ENCODE results near the gene GUCY2C. TPM values are rescaled to one million over a fixed set of nuclear protein-coding genes. Genes with fewer than 3 reads are reported as not detected.

Gene GUCY2C
- total RNA-seq, 1 experiment from 2014 or later, result not detected

- ChIA-PET CTCF (no interaction called here), POLR2A (ENCODE audit: low non-redundant PET) (no interaction called here)
- H3K9me3 ChIP-seq (ENCODE audit: low read depth, low read length, poor library complexity, severe bottlenecking), result no peaks in the 10 kb centered on the region
- H3K27me3 ChIP-seq (replicated peaks; ENCODE audit: insufficient read depth, low read depth, low read length, poor library complexity), result no peaks in the 10 kb centered on the region
- intact Hi-C loops (cut with micrococcal nuclease; ENCODE audit: unreplicated experiment), result no loop called here
- no peak overlapping the region for H3K4me3 ChIP-seq (ENCODE audit: low read depth, low read length, poor library complexity, severe bottlenecking)
- no peaks in the 10 kb centered on the region for H3K36me3 ChIP-seq (ENCODE audit: insufficient read depth, low read length, poor library complexity, severe bottlenecking)
- no peak for DNase-seq (ENCODE audit: low spot score)
- no peak overlapping the region for H3K27ac ChIP-seq (ENCODE audit: low read depth, low read length, poor library complexity, severe bottlenecking)
- no peak for TF ChIP-seq EZH2 (IDR thresholded peaks at IDR 0.05; ENCODE audit: borderline replicate concordance, low read depth, low read length, poor library complexity, severe bottlenecking)
- TF ChIP-seq CTCF (conservative IDR thresholded peaks at IDR 0.05; ENCODE audit: low read depth, low read length), result no peak
- BruUV-seq (replicated peaks), result no TSS peak
- H3K4me1 ChIP-seq (ENCODE audit: insufficient read depth, low read length, poor library complexity, severe bottlenecking), result no peaks in the 10 kb centered on the region
Measured at GRCh38 chr12:14589169-14590004, 107.0 kb downstream of the GUCY2C start.

- no peaks in the 10 kb centered on the region for H3K9me3 ChIP-seq (ENCODE audit: low read depth, low read length, poor library complexity, severe bottlenecking)
- BruUV-seq (replicated peaks), result no TSS peak
- H3K4me3 ChIP-seq (ENCODE audit: low read depth, low read length, poor library complexity, severe bottlenecking), result no peak overlapping the region
- H3K4me1 ChIP-seq (ENCODE audit: insufficient read depth, low read length, poor library complexity, severe bottlenecking), result no peaks in the 10 kb centered on the region
- CTCF ChIA-PET, result interaction anchor here (0.6 kb wide), 1 partner anchor 407 kb away, joined by 5 read pairs; no protein-coding TSS in a partner anchor
- intact Hi-C loops (cut with micrococcal nuclease; ENCODE audit: unreplicated experiment), result no loop called here
- no peaks in the 10 kb centered on the region for H3K36me3 ChIP-seq (ENCODE audit: insufficient read depth, low read length, poor library complexity, severe bottlenecking)
- no peak for TF ChIP-seq EZH2 (IDR thresholded peaks at IDR 0.05; ENCODE audit: borderline replicate concordance, low read depth, low read length, poor library complexity, severe bottlenecking)
- POLR2A ChIA-PET (ENCODE audit: low non-redundant PET), result interaction anchor here (0.6 kb wide), 1 partner anchor 975 kb away, joined by 7 read pairs; no protein-coding TSS in a partner anchor
- H3K27ac ChIP-seq (ENCODE audit: low read depth, low read length, poor library complexity, severe bottlenecking), result no peak overlapping the region
- H3K27me3 ChIP-seq (replicated peaks; ENCODE audit: insufficient read depth, low read depth, low read length, poor library complexity), result no peaks in the 10 kb centered on the region
- no peak for DNase-seq (ENCODE audit: low spot score)
Measured at GRCh38 chr12:14588571-14588970, 107.8 kb downstream of the GUCY2C start.

DNA sequence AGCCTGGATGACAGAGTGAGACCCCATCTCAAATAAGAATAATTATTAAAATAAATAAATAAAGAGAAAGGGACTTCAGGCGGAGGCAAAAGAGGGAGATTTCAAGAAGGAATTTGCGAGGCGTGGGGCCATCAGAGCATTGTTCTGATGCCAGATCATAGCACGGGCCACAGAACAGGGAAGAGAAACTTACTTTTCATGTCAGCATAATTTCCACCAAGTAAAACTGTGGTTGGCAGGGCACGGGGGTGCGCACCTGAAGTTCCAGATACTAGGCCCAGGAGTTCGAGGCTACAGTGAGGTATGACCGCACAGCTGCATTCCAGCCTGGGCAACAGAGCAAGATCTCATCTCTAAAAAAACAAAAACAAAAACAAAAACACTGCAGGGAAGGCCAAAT is 117.8 kb downstream of the GUCY2C start:
- ChIA-PET POLR2A (ENCODE audit: low non-redundant PET) (no interaction called here), CTCF (no interaction called here)
- H3K27me3 ChIP-seq (replicated peaks; ENCODE audit: insufficient read depth, low read depth, low read length, poor library complexity), result no peaks in the 10 kb centered on the region
- intact Hi-C loops (cut with micrococcal nuclease; ENCODE audit: unreplicated experiment), result no loop called here
- H3K9me3 ChIP-seq (ENCODE audit: low read depth, low read length, poor library complexity, severe bottlenecking), result no peaks in the 10 kb centered on the region
- TF ChIP-seq EZH2 (IDR thresholded peaks at IDR 0.05; ENCODE audit: borderline replicate concordance, low read depth, low read length, poor library complexity, severe bottlenecking) (no peak), CTCF (conservative IDR thresholded peaks at IDR 0.05; ENCODE audit: low read depth, low read length) (no peak)
- no peaks in the 10 kb centered on the region for H3K36me3 ChIP-seq (ENCODE audit: insufficient read depth, low read length, poor library complexity, severe bottlenecking)
- H3K4me3 ChIP-seq (ENCODE audit: low read depth, low read length, poor library complexity, severe bottlenecking), result no peak overlapping the region
- BruUV-seq (replicated peaks), result no TSS peak
- no peak overlapping the region for H3K27ac ChIP-seq (ENCODE audit: low read depth, low read length, poor library complexity, severe bottlenecking)
- no peak for DNase-seq (ENCODE audit: low spot score)
- peaks cover 21% of the 10 kb centered on the region for H3K4me1 ChIP-seq (ENCODE audit: insufficient read depth, low read length, poor library complexity, severe bottlenecking)
